Liver (tissue), 3 donors: ENCODE results near the gene RINL.

Experiments used
- CTCF ChIP-seq: fragments of 150-350 bp; IDR thresholded peaks from 2 replicates; pipeline ENCODE4 v1.5.1; 2017; ENCODE audit warnings: improper control_type of control experiment, low read depth, low read length; ENCODE audit not compliant: missing input control
- JUND ChIP-seq, 2 donors: IDR thresholded peaks; 2 replicates each; pipeline ENCODE4 v1.6.1; 2016; ENCODE audit warnings: antibody characterized with exemption in 2 of 2
- RAD21 ChIP-seq, 2 donors: IDR thresholded peaks; 2 replicates each; pipeline ENCODE4 v1.6.1; 2016; ENCODE audit warnings: antibody characterized with exemption in 2 of 2, mild to moderate bottlenecking in 2 of 2
- REST ChIP-seq: IDR thresholded peaks from 2 replicates; pipeline ENCODE4 v1.6.1; 2016; ENCODE audit warnings: antibody characterized with exemption, mild to moderate bottlenecking
- SP1 ChIP-seq: IDR thresholded peaks from 2 replicates; pipeline ENCODE4 v1.6.1; 2018; ENCODE audit warnings: antibody characterized with exemption, mild to moderate bottlenecking
- TAF1 ChIP-seq: conservative IDR thresholded peaks from 2 replicates; pipeline ENCODE4 v1.6.1; 2016; ENCODE audit warnings: antibody characterized with exemption, mild to moderate bottlenecking
- YY1 ChIP-seq: IDR thresholded peaks from 2 replicates; pipeline ENCODE4 v1.6.1; 2016; ENCODE audit warnings: antibody characterized with exemption, mild to moderate bottlenecking
- TF ChIP-seq, protein P1 (sequence below): IDR thresholded peaks from 2 replicates; pipeline ENCODE4 v1.6.1; 2016; ENCODE audit warnings: antibody characterized with exemption
- donor health status: healthy.
- donor health status: healthy.

DNA sequence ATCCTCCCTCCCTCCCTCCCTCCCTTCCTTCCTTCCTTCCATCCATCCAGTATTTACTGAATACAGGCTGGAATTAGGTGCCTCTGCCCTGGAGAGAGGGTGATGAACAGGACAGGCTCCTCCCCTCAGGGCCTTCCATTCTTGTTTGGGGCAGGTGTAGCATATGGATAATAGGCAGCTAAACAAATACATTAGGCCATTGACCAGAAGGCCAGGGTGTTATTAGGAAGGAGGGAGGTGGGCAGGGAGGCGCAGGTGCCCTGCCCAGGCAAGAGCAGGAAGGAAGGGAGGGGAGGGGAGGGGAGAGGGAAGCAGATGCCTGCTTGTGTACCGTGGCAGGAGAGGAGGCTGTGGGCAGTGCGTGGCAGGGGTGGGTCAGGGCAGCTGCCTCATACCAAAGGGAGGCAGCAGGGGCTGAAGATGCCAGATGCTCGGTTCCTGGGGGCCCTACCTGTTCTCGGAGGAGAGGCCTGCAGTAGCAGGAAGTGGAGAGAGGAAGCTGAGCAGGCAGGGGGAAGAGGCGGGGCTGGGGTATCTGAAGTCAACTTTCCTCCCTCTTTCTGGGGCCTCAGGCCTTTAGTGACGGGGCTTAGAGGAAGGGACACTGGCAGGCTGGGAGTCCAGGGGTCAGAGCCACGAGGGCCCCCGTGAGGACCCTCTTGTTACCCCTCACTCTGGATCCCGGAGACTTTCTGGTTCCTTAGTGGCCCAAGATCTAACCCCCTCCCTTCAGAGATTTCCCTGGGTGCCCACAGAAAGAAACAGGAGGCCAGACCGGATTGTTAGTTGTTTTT is at the start of gene RINL:
- TF ChIP-seq CTCF (no peak), TAF1 (no peak), REST (no peak), YY1 (no peak), JUND (IDR thresholded peaks at IDR 0.05) (no peak), RAD21 (IDR thresholded peaks at IDR 0.05) (no peak), SP1 (no peak)
- TF ChIP-seq, protein P1, sequence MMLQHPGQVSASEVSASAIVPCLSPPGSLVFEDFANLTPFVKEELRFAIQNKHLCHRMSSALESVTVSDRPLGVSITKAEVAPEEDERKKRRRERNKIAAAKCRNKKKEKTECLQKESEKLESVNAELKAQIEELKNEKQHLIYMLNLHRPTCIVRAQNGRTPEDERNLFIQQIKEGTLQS, result no peak
